Fibroblast of skin of abdomen (primary cell): ENCODE data around the gene ADAMTS17.

ENCODE experiments used
- DNase-seq: peaks from one replicate; pipeline ENCODE4 v3.0.0-alpha.2; 2013

Gene ADAMTS17

GRCh38 chr15:100169615-100170290, 172.0 kb downstream of the ADAMTS17 start:
- DNase-seq, result no peak

GRCh38 chr15:100168787-100169186, 173.0 kb downstream of the ADAMTS17 start:
- no peak for DNase-seq

- no peak for DNase-seq
Measured at GRCh38 chr15:100167884-100168375, 173.8 kb downstream of the ADAMTS17 start.

GRCh38 chr15:100166313-100166712, 175.5 kb downstream of the ADAMTS17 start:
- no peak for DNase-seq

GRCh38 chr15:100163961-100164360, 177.8 kb downstream of the ADAMTS17 start:
- DNase-seq, result no peak

GRCh38 chr15:100160953-100161352, 180.8 kb downstream of the ADAMTS17 start:
- no peak for DNase-seq

GRCh38 chr15:100159436-100159835, 182.3 kb downstream of the ADAMTS17 start:
- no peak for DNase-seq

- DNase-seq, result no peak
Measured at GRCh38 chr15:100158356-100158755, 183.4 kb downstream of the ADAMTS17 start.

- no peak for DNase-seq
Measured at GRCh38 chr15:100156201-100156600, 185.6 kb downstream of the ADAMTS17 start.

- DNase-seq, result no peak
Measured at GRCh38 chr15:100154338-100154737, 187.4 kb downstream of the ADAMTS17 start.

- DNase-seq, result no peak
Measured at GRCh38 chr15:100152463-100152862, 189.3 kb downstream of the ADAMTS17 start.

- DNase-seq, result no peak
Measured at GRCh38 chr15:100150906-100151305, 190.9 kb downstream of the ADAMTS17 start.

GRCh38 chr15:100147828-100148227, 193.9 kb downstream of the ADAMTS17 start:
- DNase-seq, result no peak

GRCh38 chr15:100143378-100143777, 198.4 kb downstream of the ADAMTS17 start:
- no peak for DNase-seq

- peak; percentile 31 for DNase-seq
Measured at GRCh38 chr15:100141311-100142001, 200.3 kb downstream of the ADAMTS17 start.

GRCh38 chr15:100140527-100141308, 201.1 kb downstream of the ADAMTS17 start:
- DNase-seq, result no peak

- no peak for DNase-seq
Measured at GRCh38 chr15:100134586-100134985, 207.2 kb downstream of the ADAMTS17 start.

GRCh38 chr15:100134089-100134583, 207.6 kb downstream of the ADAMTS17 start:
- DNase-seq, result peak; percentile 14

GRCh38 chr15:100133001-100133400, 208.8 kb downstream of the ADAMTS17 start:
- DNase-seq, result no peak

GRCh38 chr15:100132309-100132708, 209.5 kb downstream of the ADAMTS17 start:
- no peak for DNase-seq

- peak; percentile 43 for DNase-seq
Measured at GRCh38 chr15:100131321-100132224, 210.2 kb downstream of the ADAMTS17 start.

GRCh38 chr15:100129677-100130076, 212.1 kb downstream of the ADAMTS17 start:
- no peak for DNase-seq
